ENCODE measurements around the gene RRBP1. TPM values are rescaled to one million over a fixed set of nuclear protein-coding genes. Genes with fewer than 3 reads are reported as not detected.

The RRBP1 gene
- polyA plus RNA-seq, 2 donors: 49.0 to 54.5 TPM

DNA sequence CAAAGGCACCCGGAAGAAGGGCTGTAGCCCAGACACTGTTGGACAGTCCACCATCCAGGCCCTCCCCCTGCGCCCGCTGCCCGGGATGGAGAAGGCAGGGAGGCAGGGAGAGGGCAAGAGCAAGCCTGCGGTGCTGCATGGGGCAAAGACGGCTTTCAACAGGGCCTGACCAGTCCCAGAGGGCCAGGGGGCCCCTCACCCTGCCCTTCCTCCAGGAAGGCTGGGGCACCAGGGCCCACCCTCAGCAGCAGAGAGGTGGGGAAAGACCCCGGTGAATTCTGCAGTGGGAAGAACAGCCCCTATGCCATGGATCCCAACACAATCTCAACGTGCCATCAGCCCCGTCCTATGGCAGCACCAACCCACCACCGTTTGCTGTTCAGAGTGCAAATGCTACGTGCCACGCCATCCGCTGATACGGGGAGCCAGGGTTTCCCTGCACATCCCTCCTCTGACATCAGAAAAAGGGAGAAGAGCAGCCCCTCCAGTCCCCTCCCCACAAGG, 41.1 kb downstream of the RRBP1 start:
- Histone ChIP-seq H3K9me3 (ENCODE audit: control insufficient read depth in 2 of 2, insufficient read depth in 1 of 2, low read depth in 1 of 2, low read length in 1 of 2) (no peaks in the 10 kb centered on the region), H3K4me1 (ENCODE audit: control insufficient read depth in 2 of 2, insufficient read depth in 2 of 2, low read length in 1 of 2) (peaks cover 0 to 3% of the 10 kb centered on the region in 2 donors), H3K4me3 (ENCODE audit: low read depth in 1 of 2, low read length in 2 of 2) (no peak overlapping the region), H3K27ac (ENCODE audit: low read depth in 2 of 2, low read length in 1 of 2) (no peak overlapping the region), H3K27me3 (ENCODE audit: control insufficient read depth in 1 of 2, insufficient read depth in 2 of 2, low read length in 2 of 2) (no peaks in the 10 kb centered on the region), H3K36me3 (ENCODE audit: control insufficient read depth in 2 of 2, insufficient read depth in 2 of 2, low read length in 1 of 2) (peaks cover 0 to 55% of the 10 kb centered on the region in 2 donors)
- 87 to 94% methylated on average over 14 of the region's 14 CpGs for WGBS, 2 donors

DNA sequence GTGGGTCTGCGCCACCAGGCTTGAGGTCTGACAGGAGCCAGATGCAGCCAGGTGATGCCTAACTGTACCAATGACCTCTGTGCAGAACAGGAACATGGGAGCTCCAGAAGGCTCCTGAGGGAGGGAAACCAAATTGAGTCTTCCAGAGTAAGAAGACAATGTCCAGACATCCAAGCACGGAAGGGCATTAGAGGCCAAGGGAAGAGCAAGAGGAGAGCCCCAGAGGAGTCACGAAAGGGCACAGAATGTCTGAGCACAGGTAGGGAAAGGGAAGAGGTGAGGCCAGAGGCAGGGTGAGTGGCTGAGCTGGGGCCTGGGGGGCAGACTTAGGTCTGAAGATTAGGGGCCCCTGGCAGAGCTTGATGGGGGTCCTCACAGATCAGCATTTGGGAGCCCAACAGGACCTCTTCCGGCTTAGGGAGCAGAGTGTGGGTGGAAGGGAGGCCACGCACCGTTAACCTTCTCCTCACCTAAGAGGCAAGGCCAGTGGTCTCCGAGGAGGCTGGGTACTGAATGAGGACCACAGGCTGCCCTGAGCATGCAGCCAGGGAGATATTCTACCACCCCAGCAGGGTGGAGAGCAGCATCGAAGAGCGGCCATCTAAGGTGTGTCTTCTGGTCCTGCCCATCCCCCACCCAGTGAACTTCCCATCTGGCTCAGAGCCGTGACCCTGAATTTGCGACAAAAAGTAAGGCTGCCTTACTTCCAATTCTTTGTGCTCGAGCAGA, 41.7 kb downstream of the RRBP1 start:
- H3K4me1 ChIP-seq (ENCODE audit: control insufficient read depth in 2 of 2, insufficient read depth in 2 of 2, low read length in 1 of 2): peaks cover 0 to 4% of the 10 kb centered on the region in 2 donors
- H3K27ac ChIP-seq (ENCODE audit: low read depth in 2 of 2, low read length in 1 of 2): no peak overlapping the region
- 82 to 90% methylated on average over 12 of the region's 12 CpGs for WGBS, 2 donors

DNA sequence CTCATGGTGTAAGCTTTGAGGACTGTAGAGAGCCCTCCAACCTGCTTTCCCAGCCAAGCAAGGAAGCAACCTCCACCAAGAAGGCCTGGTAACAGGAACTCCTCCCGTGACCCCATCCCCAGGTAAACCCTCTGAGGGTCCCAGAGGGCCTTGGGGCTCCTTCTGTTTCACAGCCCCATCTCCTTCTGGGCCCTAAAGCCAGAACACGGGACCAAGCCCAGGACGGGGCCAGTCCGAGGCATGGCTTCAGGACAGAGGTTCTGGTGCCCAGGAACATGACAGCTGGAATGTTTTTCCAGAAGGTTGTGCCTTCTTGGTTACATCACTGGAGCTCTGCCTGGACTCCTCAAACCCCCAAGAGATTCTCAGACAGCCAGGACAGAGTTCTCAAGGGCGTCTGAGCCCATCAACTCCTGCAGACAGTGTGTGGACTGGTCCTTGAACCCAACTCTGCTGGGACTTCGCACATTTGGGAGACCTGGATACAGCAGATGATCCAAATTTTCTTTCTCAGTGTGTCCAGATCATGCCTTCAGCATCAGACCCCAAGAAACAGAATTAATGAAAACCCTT, 43.1 kb downstream of the RRBP1 start:
- H3K27me3 ChIP-seq (ENCODE audit: control insufficient read depth in 1 of 2, insufficient read depth in 2 of 2, low read length in 2 of 2): no peaks in the 10 kb centered on the region
- 77 to 90% methylated on average over 6 of the region's 6 CpGs for WGBS, 2 donors
- no peaks in the 10 kb centered on the region for H3K9me3 ChIP-seq (ENCODE audit: control insufficient read depth in 2 of 2, insufficient read depth in 1 of 2, low read depth in 1 of 2, low read length in 1 of 2)
- peaks cover 4 to 75% of the 10 kb centered on the region in 2 donors for H3K36me3 ChIP-seq (ENCODE audit: control insufficient read depth in 2 of 2, insufficient read depth in 2 of 2, low read length in 1 of 2)
- peaks cover 0 to 7% of the 10 kb centered on the region in 2 donors for H3K4me1 ChIP-seq (ENCODE audit: control insufficient read depth in 2 of 2, insufficient read depth in 2 of 2, low read length in 1 of 2)
- H3K4me3 ChIP-seq (ENCODE audit: low read depth in 1 of 2, low read length in 2 of 2): no peak overlapping the region
- no peak overlapping the region for H3K27ac ChIP-seq (ENCODE audit: low read depth in 2 of 2, low read length in 1 of 2)

More for the DNA sequence above, 41.7 kb downstream of the RRBP1 start:
- Histone ChIP-seq H3K4me3 (ENCODE audit: low read depth in 1 of 2, low read length in 2 of 2) (no peak overlapping the region), H3K9me3 (ENCODE audit: control insufficient read depth in 2 of 2, insufficient read depth in 1 of 2, low read depth in 1 of 2, low read length in 1 of 2) (no peaks in the 10 kb centered on the region), H3K36me3 (ENCODE audit: control insufficient read depth in 2 of 2, insufficient read depth in 2 of 2, low read length in 1 of 2) (peaks cover 2 to 61% of the 10 kb centered on the region in 2 donors), H3K27me3 (ENCODE audit: control insufficient read depth in 1 of 2, insufficient read depth in 2 of 2, low read length in 2 of 2) (no peaks in the 10 kb centered on the region)

DNA sequence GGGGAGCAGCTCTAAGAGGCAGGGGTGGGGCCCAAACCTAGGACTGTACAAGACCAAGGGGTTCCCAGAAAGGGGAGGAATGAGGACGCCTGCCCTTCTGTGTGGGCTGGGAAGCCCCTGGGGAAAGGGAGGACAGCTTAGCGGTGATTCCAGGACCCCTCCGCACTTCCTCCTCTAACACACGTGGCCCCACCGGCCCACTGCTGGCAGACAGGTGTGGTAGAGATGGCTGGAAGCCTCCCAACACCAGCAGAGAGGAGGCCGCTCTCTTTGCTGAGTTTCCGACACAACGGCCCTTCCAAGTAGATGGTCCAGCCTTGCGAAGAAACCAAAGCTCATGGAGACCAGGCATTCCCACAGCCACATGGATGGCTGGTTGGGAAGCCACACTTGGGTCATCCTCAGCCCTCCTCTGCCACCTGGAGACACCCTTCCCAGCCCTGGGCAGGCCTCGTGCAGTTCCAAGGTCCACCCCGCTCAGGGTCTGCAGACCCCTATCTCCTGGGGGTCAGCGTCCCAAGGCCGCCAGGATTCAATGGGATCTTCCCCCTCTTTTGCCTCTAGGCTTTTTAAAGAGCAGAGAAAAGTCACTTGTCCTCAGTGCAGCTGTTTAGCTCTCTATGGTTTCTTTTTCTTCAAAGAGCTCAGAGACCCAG, 43.9 kb downstream of the RRBP1 start:
- Histone ChIP-seq H3K4me3 (ENCODE audit: low read depth in 1 of 2, low read length in 2 of 2) (no peak overlapping the region), H3K27ac (ENCODE audit: low read depth in 2 of 2, low read length in 1 of 2) (no peak overlapping the region), H3K27me3 (ENCODE audit: control insufficient read depth in 1 of 2, insufficient read depth in 2 of 2, low read length in 2 of 2) (no peaks in the 10 kb centered on the region), H3K4me1 (ENCODE audit: control insufficient read depth in 2 of 2, insufficient read depth in 2 of 2, low read length in 1 of 2) (peaks cover 0 to 7% of the 10 kb centered on the region in 2 donors), H3K36me3 (ENCODE audit: control insufficient read depth in 2 of 2, insufficient read depth in 2 of 2, low read length in 1 of 2) (peaks cover 4 to 83% of the 10 kb centered on the region in 2 donors), H3K9me3 (ENCODE audit: control insufficient read depth in 2 of 2, insufficient read depth in 1 of 2, low read depth in 1 of 2, low read length in 1 of 2) (no peaks in the 10 kb centered on the region)
- 80 to 85% methylated on average over 13 of the region's 13 CpGs for WGBS, 2 donors

DNA sequence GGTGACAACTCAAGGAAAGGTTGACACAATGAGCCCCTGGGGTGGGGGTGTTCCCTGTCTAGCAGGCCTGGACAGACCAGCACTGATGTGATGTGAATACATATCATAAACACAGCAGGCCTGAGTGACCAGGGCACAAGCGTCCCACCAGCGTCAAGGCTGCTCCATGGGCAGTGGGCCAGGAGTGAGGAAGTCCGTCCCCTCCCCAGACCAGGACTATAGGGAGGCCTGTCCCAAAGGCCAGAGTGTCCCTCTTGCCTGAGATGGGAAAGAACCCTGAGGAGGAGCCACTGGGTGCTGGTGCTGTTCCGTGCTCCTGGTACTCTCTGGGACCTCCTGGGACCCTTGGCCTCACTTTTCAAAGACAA, 44.6 kb downstream of the RRBP1 start:
- Histone ChIP-seq H3K4me3 (ENCODE audit: low read depth in 1 of 2, low read length in 2 of 2) (no peak overlapping the region), H3K36me3 (ENCODE audit: control insufficient read depth in 2 of 2, insufficient read depth in 2 of 2, low read length in 1 of 2) (peaks cover 4 to 82% of the 10 kb centered on the region in 2 donors), H3K27ac (ENCODE audit: low read depth in 2 of 2, low read length in 1 of 2) (no peak overlapping the region), H3K27me3 (ENCODE audit: control insufficient read depth in 1 of 2, insufficient read depth in 2 of 2, low read length in 2 of 2) (no peaks in the 10 kb centered on the region), H3K4me1 (ENCODE audit: control insufficient read depth in 2 of 2, insufficient read depth in 2 of 2, low read length in 1 of 2) (peaks cover 0 to 7% of the 10 kb centered on the region in 2 donors), H3K9me3 (ENCODE audit: control insufficient read depth in 2 of 2, insufficient read depth in 1 of 2, low read depth in 1 of 2, low read length in 1 of 2) (no peaks in the 10 kb centered on the region)
- 77 to 83% methylated on average over 4 of the region's 4 CpGs for WGBS, 2 donors

DNA sequence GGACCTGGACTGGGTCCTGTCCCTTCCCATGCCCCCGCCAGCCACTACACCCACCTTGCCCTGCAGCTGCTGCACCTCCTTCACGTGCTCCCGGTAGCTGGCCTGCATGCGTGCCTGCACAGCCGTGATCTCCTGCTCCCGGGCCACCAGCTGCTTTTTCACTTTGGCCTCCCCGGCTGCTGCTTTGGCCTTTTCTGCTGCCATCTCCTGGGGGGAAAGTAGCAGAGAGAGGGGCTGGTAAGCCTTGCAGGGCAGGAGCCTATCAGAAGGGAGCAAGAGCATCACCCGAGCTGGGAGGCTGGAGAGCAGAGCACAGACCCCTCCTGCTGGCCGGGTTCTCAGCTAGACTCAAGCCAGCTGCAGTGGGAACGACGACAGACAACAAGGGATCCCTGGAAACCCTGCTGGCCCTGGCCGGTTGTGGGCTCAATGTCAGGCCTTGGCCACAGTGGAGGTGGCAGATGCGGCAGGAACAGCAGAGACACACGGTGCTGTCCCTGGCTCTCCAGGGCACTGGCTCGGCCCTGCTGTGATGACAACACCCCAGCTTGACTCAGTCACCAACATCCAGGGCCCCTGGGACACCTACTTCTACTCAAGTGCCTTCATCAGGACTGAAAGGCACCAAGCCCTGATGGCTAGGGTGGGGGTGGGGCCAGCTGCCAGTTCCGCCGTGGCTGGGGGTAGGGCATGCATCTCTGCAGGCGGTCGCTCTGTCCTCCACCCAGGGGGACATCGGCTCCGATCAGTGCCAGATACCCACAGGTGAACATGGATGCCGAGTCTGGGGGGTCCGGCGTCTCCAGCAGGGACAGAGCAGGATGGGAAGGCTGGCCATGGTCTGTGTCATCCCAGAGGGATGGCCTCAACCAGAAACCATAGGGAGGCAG, 45.3 kb downstream of the RRBP1 start:
- Histone ChIP-seq H3K4me3 (ENCODE audit: low read depth in 1 of 2, low read length in 2 of 2) (no peak overlapping the region), H3K27me3 (ENCODE audit: control insufficient read depth in 1 of 2, insufficient read depth in 2 of 2, low read length in 2 of 2) (no peaks in the 10 kb centered on the region), H3K36me3 (ENCODE audit: control insufficient read depth in 2 of 2, insufficient read depth in 2 of 2, low read length in 1 of 2) (peaks cover 4 to 80% of the 10 kb centered on the region in 2 donors), H3K9me3 (ENCODE audit: control insufficient read depth in 2 of 2, insufficient read depth in 1 of 2, low read depth in 1 of 2, low read length in 1 of 2) (no peaks in the 10 kb centered on the region), H3K4me1 (ENCODE audit: control insufficient read depth in 2 of 2, insufficient read depth in 2 of 2, low read length in 1 of 2) (peaks cover 0 to 7% of the 10 kb centered on the region in 2 donors), H3K27ac (ENCODE audit: low read depth in 2 of 2, low read length in 1 of 2) (no peak overlapping the region)
- WGBS, 2 donors: 72 to 85% methylated on average over 24 of the region's 24 CpGs

DNA sequence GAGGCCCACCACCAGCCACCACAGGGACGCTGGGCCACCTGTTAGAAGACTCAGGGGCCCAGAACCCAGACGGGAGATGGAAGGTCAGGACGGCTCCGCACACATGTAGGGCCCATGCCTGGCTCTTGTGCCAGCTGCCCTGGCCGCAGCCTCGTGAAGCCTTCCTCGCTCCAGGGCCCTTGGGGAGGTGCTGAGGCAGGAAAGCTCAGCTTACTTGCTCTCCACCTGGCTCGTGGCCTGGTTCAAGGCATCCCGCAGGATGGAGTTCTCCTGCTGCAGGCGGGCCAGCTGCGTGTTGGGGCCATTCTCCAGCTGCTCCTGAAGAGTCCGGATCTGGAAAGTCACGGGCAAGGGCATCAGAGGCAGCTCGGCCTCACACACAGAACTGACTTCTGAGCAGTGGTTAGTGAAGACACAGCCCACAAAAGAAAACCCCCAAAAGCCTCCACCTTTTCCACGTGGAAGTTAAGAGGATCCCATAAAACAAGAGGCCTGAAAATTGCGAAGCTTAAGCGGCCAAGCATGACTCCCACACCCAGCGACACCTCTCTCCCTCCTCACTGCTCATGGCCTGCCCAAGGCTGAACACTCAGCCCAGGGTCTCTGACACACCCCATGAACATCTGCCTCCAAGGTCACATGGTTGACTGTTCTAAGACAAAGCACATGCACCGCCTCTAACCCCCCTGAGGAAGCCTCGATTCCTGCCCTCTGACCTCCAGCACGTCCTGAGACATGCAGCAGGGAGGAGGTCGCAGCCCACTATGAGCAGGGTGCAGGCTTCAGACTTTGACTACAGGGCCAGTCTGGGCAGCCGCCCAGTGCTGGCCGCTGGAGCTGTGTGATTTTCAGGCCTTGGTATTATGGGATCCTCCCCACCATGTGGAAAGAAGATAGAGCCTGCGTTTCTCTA, 46.5 kb downstream of the RRBP1 start:
- Histone ChIP-seq H3K9me3 (ENCODE audit: control insufficient read depth in 2 of 2, insufficient read depth in 1 of 2, low read depth in 1 of 2, low read length in 1 of 2) (no peaks in the 10 kb centered on the region), H3K4me1 (ENCODE audit: control insufficient read depth in 2 of 2, insufficient read depth in 2 of 2, low read length in 1 of 2) (peaks cover 0 to 7% of the 10 kb centered on the region in 2 donors), H3K27me3 (ENCODE audit: control insufficient read depth in 1 of 2, insufficient read depth in 2 of 2, low read length in 2 of 2) (no peaks in the 10 kb centered on the region), H3K36me3 (ENCODE audit: control insufficient read depth in 2 of 2, insufficient read depth in 2 of 2, low read length in 1 of 2) (peaks cover 4 to 74% of the 10 kb centered on the region in 2 donors), H3K4me3 (ENCODE audit: low read depth in 1 of 2, low read length in 2 of 2) (no peak overlapping the region), H3K27ac (ENCODE audit: low read depth in 2 of 2, low read length in 1 of 2) (peak overlapping the region in 1 of 2 donors; percentile 17)
- WGBS, 2 donors: 73 to 76% methylated on average over 25 of the region's 25 CpGs

DNA sequence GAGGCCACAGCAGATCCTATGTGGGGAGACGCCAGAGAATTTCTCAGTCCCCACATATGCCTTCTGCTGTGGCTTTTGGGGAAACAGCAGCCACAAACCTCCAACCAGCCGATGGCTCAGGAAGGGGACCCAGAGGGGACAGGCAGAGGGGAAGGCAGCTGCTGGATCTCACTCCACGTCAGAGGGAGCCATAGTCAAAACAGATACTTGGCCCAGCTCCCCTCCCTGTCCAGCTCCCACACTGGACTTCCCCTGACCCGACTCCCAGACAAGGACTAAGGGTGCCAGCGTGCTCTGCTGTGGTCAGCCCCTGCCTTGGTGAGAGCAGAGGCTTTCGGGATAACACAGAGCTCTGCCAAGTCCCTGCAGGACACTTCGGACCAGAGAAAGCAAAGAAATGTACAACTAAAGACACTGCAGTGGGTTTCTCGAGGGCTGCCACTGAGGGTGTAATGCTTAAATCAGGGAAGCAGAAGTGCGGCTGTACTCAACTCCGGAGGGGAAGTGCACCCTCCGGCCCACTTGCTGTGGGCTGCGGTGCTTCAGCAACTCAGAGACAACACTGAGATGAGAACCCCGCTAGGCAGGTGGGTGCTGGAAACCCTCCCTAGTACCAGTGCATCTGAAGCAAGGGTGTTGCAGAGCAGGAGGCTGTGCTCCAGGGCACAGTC, 47.2 kb downstream of the RRBP1 start:
- WGBS, 2 donors: 68 to 71% methylated on average over 13 of the region's 13 CpGs
- Histone ChIP-seq H3K27me3 (ENCODE audit: control insufficient read depth in 1 of 2, insufficient read depth in 2 of 2, low read length in 2 of 2) (no peaks in the 10 kb centered on the region), H3K4me3 (ENCODE audit: low read depth in 1 of 2, low read length in 2 of 2) (no peak overlapping the region), H3K27ac (ENCODE audit: low read depth in 2 of 2, low read length in 1 of 2) (peak overlapping the region; percentile 7 to 36), H3K9me3 (ENCODE audit: control insufficient read depth in 2 of 2, insufficient read depth in 1 of 2, low read depth in 1 of 2, low read length in 1 of 2) (no peaks in the 10 kb centered on the region), H3K4me1 (ENCODE audit: control insufficient read depth in 2 of 2, insufficient read depth in 2 of 2, low read length in 1 of 2) (peaks cover 0 to 7% of the 10 kb centered on the region in 2 donors), H3K36me3 (ENCODE audit: control insufficient read depth in 2 of 2, insufficient read depth in 2 of 2, low read length in 1 of 2) (peaks cover 4 to 70% of the 10 kb centered on the region in 2 donors)
